Peyer's patch (tissue), 4 donors: ENCODE results near the gene MYH10. TPM values are rescaled to one million over a fixed set of nuclear protein-coding genes. Genes with fewer than 3 reads are reported as not detected.

Source experiments
- DNase-seq, 3 donors: peaks; one replicate each; pipeline ENCODE4 v3.0.0-alpha.2; 2017 to 2019
- H3K27ac ChIP-seq, 4 donors: fragments of 200-600 bp; sonication (generic); one replicate each; pipeline ENCODE4 v1.5.1; 2016 to 2019
- H3K27me3 ChIP-seq, 2 donors: fragments of 200-600 bp; sonication (generic); one replicate each; pipeline ENCODE4 v1.5.1; 2019
- H3K36me3 ChIP-seq, 3 donors: fragments of 200-600 bp; sonication (generic); one replicate each; pipeline ENCODE4 v1.5.1; 2016 to 2019
- H3K4me1 ChIP-seq, 4 donors: fragments of 200-600 bp; sonication (generic); one replicate each; pipeline ENCODE4 v1.5.1; 2016 to 2019
- H3K4me3 ChIP-seq, 4 donors: fragments of 200-600 bp; sonication (generic); 1 replicate in 3 of 4; 2 replicates in 1 of 4; pipeline ENCODE4 v1.5.1; 2016 to 2019; ENCODE audit warnings: mild to moderate bottlenecking in 1 of 4
- H3K9me3 ChIP-seq, 4 donors: fragments of 200-600 bp; sonication (generic); one replicate each; pipeline ENCODE4 v1.5.1; 2016 to 2019; ENCODE audit warnings: mild to moderate bottlenecking in 1 of 4
- POLR2A ChIP-seq, 2 donors: fragments of 450-650 bp; IDR thresholded peaks; one replicate each; pipeline ENCODE4 v1.5.1; 2017; ENCODE audit warnings: antibody characterized with exemption in 2 of 2, mild to moderate bottlenecking in 2 of 2, moderate library complexity in 2 of 2
- total RNA-seq, 4 donors: library from RNA; depleted of rRNA; stranded (reverse); fragments of >200 nt; gene quantifications; one replicate each; pipeline ENCODE4 v1.1.0, GENCODE V29; 2016
- TF ChIP-seq, protein P1 (sequence below), 6 experiments: fragments of 450-650 bp in 4 of 6; fragments of 200-600 bp in 2 of 6; sonication (generic) in 1 of 6; IDR thresholded peaks; one replicate each; pipeline ENCODE4 v1.5.1; 2017 to 2019; ENCODE audit warnings: antibody characterized with exemption in 6 of 6, mild to moderate bottlenecking in 3 of 6, moderate library complexity in 1 of 6

Gene MYH10
- total RNA-seq, 4 donors from 2014 or later: 1.2 to 10.7 (median 3.6) TPM

- Histone ChIP-seq H3K4me1 (no peaks in the 10 kb centered on the region), H3K27ac (no peak overlapping the region), H3K36me3 (no peaks in the 10 kb centered on the region), H3K27me3 (no peaks in the 10 kb centered on the region), H3K9me3 (no peaks in the 10 kb centered on the region), H3K4me3 (no peak overlapping the region)
- DNase-seq: no peak
- TF ChIP-seq, protein P1, sequence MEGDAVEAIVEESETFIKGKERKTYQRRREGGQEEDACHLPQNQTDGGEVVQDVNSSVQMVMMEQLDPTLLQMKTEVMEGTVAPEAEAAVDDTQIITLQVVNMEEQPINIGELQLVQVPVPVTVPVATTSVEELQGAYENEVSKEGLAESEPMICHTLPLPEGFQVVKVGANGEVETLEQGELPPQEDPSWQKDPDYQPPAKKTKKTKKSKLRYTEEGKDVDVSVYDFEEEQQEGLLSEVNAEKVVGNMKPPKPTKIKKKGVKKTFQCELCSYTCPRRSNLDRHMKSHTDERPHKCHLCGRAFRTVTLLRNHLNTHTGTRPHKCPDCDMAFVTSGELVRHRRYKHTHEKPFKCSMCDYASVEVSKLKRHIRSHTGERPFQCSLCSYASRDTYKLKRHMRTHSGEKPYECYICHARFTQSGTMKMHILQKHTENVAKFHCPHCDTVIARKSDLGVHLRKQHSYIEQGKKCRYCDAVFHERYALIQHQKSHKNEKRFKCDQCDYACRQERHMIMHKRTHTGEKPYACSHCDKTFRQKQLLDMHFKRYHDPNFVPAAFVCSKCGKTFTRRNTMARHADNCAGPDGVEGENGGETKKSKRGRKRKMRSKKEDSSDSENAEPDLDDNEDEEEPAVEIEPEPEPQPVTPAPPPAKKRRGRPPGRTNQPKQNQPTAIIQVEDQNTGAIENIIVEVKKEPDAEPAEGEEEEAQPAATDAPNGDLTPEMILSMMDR (IDR thresholded peaks at IDR 0.05): no peak
- TF ChIP-seq POLR2A (IDR thresholded peaks at IDR 0.05): no peak
Measured at GRCh38 chr17:8672326-8672725, 41.8 kb upstream of the MYH10 start.

- no peak overlapping the region for H3K4me3 ChIP-seq
- H3K36me3 ChIP-seq: no peaks in the 10 kb centered on the region
- H3K27ac ChIP-seq: no peak overlapping the region
- H3K27me3 ChIP-seq: no peaks in the 10 kb centered on the region
- no peak for TF ChIP-seq POLR2A (IDR thresholded peaks at IDR 0.05)
- TF ChIP-seq, protein P1 (IDR thresholded peaks at IDR 0.05): no peak
- H3K9me3 ChIP-seq: no peaks in the 10 kb centered on the region
- no peak for DNase-seq
- H3K4me1 ChIP-seq: no peaks in the 10 kb centered on the region
Measured at GRCh38 chr17:8670421-8670820, 39.9 kb upstream of the MYH10 start.

GRCh38 chr17:8668176-8668740 is 37.7 kb upstream of the MYH10 start:
- DNase-seq: no peak
- Histone ChIP-seq H3K4me3 (no peak overlapping the region), H3K27me3 (no peaks in the 10 kb centered on the region), H3K4me1 (no peaks in the 10 kb centered on the region), H3K9me3 (no peaks in the 10 kb centered on the region), H3K27ac (no peak overlapping the region), H3K36me3 (no peaks in the 10 kb centered on the region)
- TF ChIP-seq POLR2A (IDR thresholded peaks at IDR 0.05): no peak
- TF ChIP-seq, protein P1 (IDR thresholded peaks at IDR 0.05): no peak

- Histone ChIP-seq H3K4me3 (no peak overlapping the region), H3K4me1 (no peaks in the 10 kb centered on the region), H3K36me3 (no peaks in the 10 kb centered on the region), H3K27ac (no peak overlapping the region), H3K27me3 (no peaks in the 10 kb centered on the region), H3K9me3 (no peaks in the 10 kb centered on the region)
- no peak for DNase-seq
- TF ChIP-seq, protein P1 (IDR thresholded peaks at IDR 0.05): no peak
- TF ChIP-seq POLR2A (IDR thresholded peaks at IDR 0.05): no peak
Measured at GRCh38 chr17:8667421-8667820, 36.9 kb upstream of the MYH10 start.

GRCh38 chr17:8665684-8666083 is 35.2 kb upstream of the MYH10 start:
- TF ChIP-seq POLR2A (IDR thresholded peaks at IDR 0.05): no peak
- TF ChIP-seq, protein P1 (IDR thresholded peaks at IDR 0.05): no peak
- no peak for DNase-seq
- Histone ChIP-seq H3K4me3 (no peak overlapping the region), H3K4me1 (no peaks in the 10 kb centered on the region), H3K9me3 (no peaks in the 10 kb centered on the region), H3K27ac (no peak overlapping the region), H3K36me3 (no peaks in the 10 kb centered on the region), H3K27me3 (no peaks in the 10 kb centered on the region)
